GM03348 (cell line): Measurements from ENCODE around the gene CLSTN2.

Source experiments
- DNase-seq: peaks from one replicate; pipeline ENCODE4 v3.0.0; 2012; ENCODE audit warnings: low spot score

The CLSTN2 gene

GRCh38 chr3:139944256-139944910 lies 9.4 kb downstream of the CLSTN2 start:
- DNase-seq: no peak

- DNase-seq: no peak
Observed at GRCh38 chr3:139945386-139945785, 10.4 kb downstream of the CLSTN2 start.

- DNase-seq: no peak
Observed at GRCh38 chr3:139945942-139946341, 11.0 kb downstream of the CLSTN2 start.

- DNase-seq: no peak
Observed at GRCh38 chr3:139948467-139948866, 13.5 kb downstream of the CLSTN2 start.

GRCh38 chr3:139948898-139949297 lies 13.9 kb downstream of the CLSTN2 start:
- DNase-seq: no peak

- no peak for DNase-seq
Observed at GRCh38 chr3:139953131-139953910, 18.3 kb downstream of the CLSTN2 start.

- no peak for DNase-seq
Observed at GRCh38 chr3:139954146-139954860, 19.3 kb downstream of the CLSTN2 start.

- DNase-seq: no peak
Observed at GRCh38 chr3:139957844-139958243, 22.9 kb downstream of the CLSTN2 start.

- no peak for DNase-seq
Observed at GRCh38 chr3:139969386-139969785, 34.4 kb downstream of the CLSTN2 start.

- DNase-seq: no peak
Observed at GRCh38 chr3:139970526-139970925, 35.5 kb downstream of the CLSTN2 start.

GRCh38 chr3:139974809-139975425 lies 39.9 kb downstream of the CLSTN2 start:
- no peak for DNase-seq

- no peak for DNase-seq
Observed at GRCh38 chr3:139975594-139976365, 40.8 kb downstream of the CLSTN2 start.

GRCh38 chr3:139978966-139979365 lies 44.0 kb downstream of the CLSTN2 start:
- DNase-seq: no peak

GRCh38 chr3:139979991-139980390 lies 45.0 kb downstream of the CLSTN2 start:
- no peak for DNase-seq

- DNase-seq: no peak
Observed at GRCh38 chr3:139982404-139982803, 47.4 kb downstream of the CLSTN2 start.

GRCh38 chr3:139985576-139985975 lies 50.6 kb downstream of the CLSTN2 start:
- no peak for DNase-seq

GRCh38 chr3:139987908-139988307 lies 52.9 kb downstream of the CLSTN2 start:
- DNase-seq: no peak

- no peak for DNase-seq
Observed at GRCh38 chr3:139988472-139989156, 53.6 kb downstream of the CLSTN2 start.

- no peak for DNase-seq
Observed at GRCh38 chr3:139994891-139995290, 59.9 kb downstream of the CLSTN2 start.

GRCh38 chr3:140004271-140004670 lies 69.3 kb downstream of the CLSTN2 start:
- no peak for DNase-seq

- DNase-seq: no peak
Observed at GRCh38 chr3:140006331-140006730, 71.3 kb downstream of the CLSTN2 start.
